ENCODE data around the gene CCDC9B.

Gene CCDC9B

GRCh38 chr15:40312370-40313158, 28.2 kb downstream of the CCDC9B start:
- H3K9me3 ChIP-seq (ENCODE audit: insufficient read depth, low read length), result no peaks in the 10 kb centered on the region
- no peak for DNase-seq (ENCODE audit: low read depth, low spot score)

GRCh38 chr15:40310993-40311392, 29.7 kb downstream of the CCDC9B start:
- Histone ChIP-seq H3K9ac (ENCODE audit: insufficient read length, low read depth) (no peak overlapping the region), H3K4me3 (ENCODE audit: insufficient read length, low read depth) (no peak overlapping the region), H3K4me1 (ENCODE audit: insufficient read depth, insufficient read length) (peaks cover 28% of the 10 kb centered on the region), H3K36me3 (ENCODE audit: insufficient read depth, insufficient read length, low read length) (no peaks in the 10 kb centered on the region), H3K9me3 (ENCODE audit: insufficient read depth, low read length) (no peaks in the 10 kb centered on the region), H3K27me3 (ENCODE audit: insufficient read depth, insufficient read length) (peaks cover 4% of the 10 kb centered on the region)
- TF ChIP-seq ZNF274 (IDR thresholded peaks at IDR 0.05; ENCODE audit: low read depth, low read length) (no peak), YY1 (IDR thresholded peaks at IDR 0.05; ENCODE audit: insufficient read depth, insufficient read length) (no peak), SUZ12 (IDR thresholded peaks at IDR 0.05; ENCODE audit: extremely low read depth, insufficient read depth, insufficient read length) (no peak)
- no peak for DNase-seq (ENCODE audit: low read depth, low spot score)

More at GRCh38 chr15:40312370-40313158, 28.2 kb downstream of the CCDC9B start:
- TF ChIP-seq ZNF274 (IDR thresholded peaks at IDR 0.05; ENCODE audit: low read depth, low read length) (no peak), SUZ12 (IDR thresholded peaks at IDR 0.05; ENCODE audit: extremely low read depth, insufficient read depth, insufficient read length) (no peak), YY1 (IDR thresholded peaks at IDR 0.05; ENCODE audit: insufficient read depth, insufficient read length) (no peak)
- H3K4me1 ChIP-seq (ENCODE audit: insufficient read depth, insufficient read length), result peaks cover 14% of the 10 kb centered on the region
- H3K27me3 ChIP-seq (ENCODE audit: insufficient read depth, insufficient read length), result peaks cover 4% of the 10 kb centered on the region
- no peak overlapping the region for H3K9ac ChIP-seq (ENCODE audit: insufficient read length, low read depth)
- H3K36me3 ChIP-seq (ENCODE audit: insufficient read depth, insufficient read length, low read length), result no peaks in the 10 kb centered on the region
- H3K4me3 ChIP-seq (ENCODE audit: insufficient read length, low read depth), result no peak overlapping the region

- no peak for TF ChIP-seq ZNF274 (IDR thresholded peaks at IDR 0.05; ENCODE audit: low read depth, low read length)
- no peak for TF ChIP-seq SUZ12 (IDR thresholded peaks at IDR 0.05; ENCODE audit: extremely low read depth, insufficient read depth, insufficient read length)
- TF ChIP-seq YY1 (IDR thresholded peaks at IDR 0.05; ENCODE audit: insufficient read depth, insufficient read length), result no peak
- Histone ChIP-seq H3K9me3 (ENCODE audit: insufficient read depth, low read length) (no peaks in the 10 kb centered on the region), H3K27me3 (ENCODE audit: insufficient read depth, insufficient read length) (peaks cover 4% of the 10 kb centered on the region), H3K4me1 (ENCODE audit: insufficient read depth, insufficient read length) (peaks cover 28% of the 10 kb centered on the region), H3K36me3 (ENCODE audit: insufficient read depth, insufficient read length, low read length) (no peaks in the 10 kb centered on the region), H3K4me3 (ENCODE audit: insufficient read length, low read depth) (no peak overlapping the region), H3K9ac (ENCODE audit: insufficient read length, low read depth) (no peak overlapping the region)
- no peak for DNase-seq (ENCODE audit: low read depth, low spot score)
These were observed 30.5 kb downstream of the CCDC9B start for GRCh38 chr15:40310001-40310959.

DNA sequence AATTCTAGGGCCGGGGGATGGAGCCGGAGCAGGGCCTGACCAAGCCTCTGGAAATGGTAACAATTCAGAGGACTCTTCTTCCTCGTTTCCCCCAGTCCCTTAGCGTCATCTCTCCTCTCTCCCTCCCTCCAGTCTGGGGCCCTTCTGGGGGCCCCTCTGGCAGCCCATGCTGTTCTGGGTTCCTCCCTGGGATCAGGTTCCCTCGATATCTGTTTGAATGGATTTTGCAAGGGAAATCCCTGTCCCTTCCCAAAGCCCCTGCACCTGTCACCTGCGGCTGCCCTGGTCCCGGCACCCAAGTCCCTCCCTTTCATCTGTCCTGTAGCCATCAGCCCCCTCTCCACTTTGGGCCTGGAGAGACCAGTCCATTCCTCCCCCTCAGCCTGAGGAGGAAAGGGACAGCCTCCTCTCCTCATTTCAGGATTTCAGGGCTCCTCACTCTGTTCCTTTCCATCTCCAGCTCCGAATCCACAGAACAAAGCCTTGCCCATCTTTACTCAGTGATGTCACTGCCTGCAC, 31.3 kb downstream of the CCDC9B start:
- Histone ChIP-seq H3K36me3 (ENCODE audit: insufficient read depth, insufficient read length, low read length) (no peaks in the 10 kb centered on the region), H3K9ac (ENCODE audit: insufficient read length, low read depth) (no peak overlapping the region), H3K4me1 (ENCODE audit: insufficient read depth, insufficient read length) (peaks cover 28% of the 10 kb centered on the region), H3K27me3 (ENCODE audit: insufficient read depth, insufficient read length) (peaks cover 4% of the 10 kb centered on the region), H3K9me3 (ENCODE audit: insufficient read depth, low read length) (no peaks in the 10 kb centered on the region), H3K4me3 (ENCODE audit: insufficient read length, low read depth) (no peak overlapping the region)
- no peak for TF ChIP-seq YY1 (IDR thresholded peaks at IDR 0.05; ENCODE audit: insufficient read depth, insufficient read length)
- no peak for TF ChIP-seq ZNF274 (IDR thresholded peaks at IDR 0.05; ENCODE audit: low read depth, low read length)
- TF ChIP-seq SUZ12 (IDR thresholded peaks at IDR 0.05; ENCODE audit: extremely low read depth, insufficient read depth, insufficient read length), result no peak
- DNase-seq (ENCODE audit: low read depth, low spot score), result no peak

DNA sequence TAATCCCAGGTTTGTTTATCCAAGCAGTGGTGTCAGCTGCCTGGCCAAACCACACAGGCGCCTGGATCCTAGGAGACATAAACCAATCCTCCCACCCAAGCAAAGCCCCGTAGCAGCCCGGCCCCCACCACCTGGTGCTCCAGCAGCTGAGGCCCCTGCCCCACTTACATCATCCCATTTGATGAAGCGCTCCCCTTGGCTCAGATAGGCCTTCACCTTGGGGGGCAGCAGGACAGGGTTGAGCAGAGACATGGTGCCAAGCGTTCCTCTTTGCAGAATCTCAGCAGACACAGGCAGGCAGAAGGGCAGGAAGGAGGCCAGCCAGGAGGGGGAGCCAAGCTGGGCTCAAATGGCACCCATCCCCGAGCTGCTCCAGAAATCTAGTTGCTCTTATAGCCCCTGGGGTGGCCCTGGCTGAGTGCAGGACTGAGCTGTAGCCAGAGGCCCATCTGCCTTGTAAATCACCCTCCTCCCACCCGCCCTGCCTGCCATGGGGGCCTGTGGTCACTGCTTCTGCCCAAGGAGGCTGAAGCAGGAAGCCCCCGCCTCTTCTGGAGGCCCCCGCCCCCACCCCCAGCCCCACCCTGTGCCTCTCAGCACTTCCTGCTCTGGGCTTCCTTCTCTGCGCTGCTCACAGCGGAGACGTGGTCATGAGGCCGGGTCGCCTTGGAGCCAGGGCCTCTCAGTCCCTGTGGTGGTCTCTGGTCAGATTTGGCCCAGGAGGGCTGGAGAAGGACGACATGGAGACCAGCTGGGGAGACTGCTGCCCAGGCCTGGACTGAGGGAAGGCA, 33.1 kb downstream of the CCDC9B start, which contains the start of gene PLCB2:
Gene PLCB2, minus strand, starts transcription at position 515 of the 791 bp plus-strand sequence. Its CDS starts 263 bp downstream, at position 252.
- no peaks in the 10 kb centered on the region for H3K9me3 ChIP-seq (ENCODE audit: insufficient read depth, low read length)
- no peak within 1 kb of the TSS for H3K4me3 ChIP-seq (ENCODE audit: insufficient read length, low read depth)
- peak within 1 kb of the TSS; percentile 64 for H3K9ac ChIP-seq (ENCODE audit: insufficient read length, low read depth)
- peaks cover 24% of the 10 kb centered on the region for H3K4me1 ChIP-seq (ENCODE audit: insufficient read depth, insufficient read length)
- TF ChIP-seq SUZ12 (IDR thresholded peaks at IDR 0.05; ENCODE audit: extremely low read depth, insufficient read depth, insufficient read length), result no peak
- no peak for TF ChIP-seq YY1 (IDR thresholded peaks at IDR 0.05; ENCODE audit: insufficient read depth, insufficient read length)
- no peak for DNase-seq (ENCODE audit: low read depth, low spot score)
- H3K27me3 ChIP-seq (ENCODE audit: insufficient read depth, insufficient read length), result peaks cover 4% of the 10 kb centered on the region
- H3K36me3 ChIP-seq (ENCODE audit: insufficient read depth, insufficient read length, low read length), result no peaks in the 10 kb centered on the region

GRCh38 chr15:40306908-40307307, 33.8 kb downstream of the CCDC9B start:
- Histone ChIP-seq H3K9me3 (ENCODE audit: insufficient read depth, low read length) (no peaks in the 10 kb centered on the region), H3K4me1 (ENCODE audit: insufficient read depth, insufficient read length) (peaks cover 31% of the 10 kb centered on the region), H3K9ac (ENCODE audit: insufficient read length, low read depth) (peak overlapping the region; percentile 64), H3K4me3 (ENCODE audit: insufficient read length, low read depth) (no peak overlapping the region), H3K27me3 (ENCODE audit: insufficient read depth, insufficient read length) (peaks cover 4% of the 10 kb centered on the region), H3K36me3 (ENCODE audit: insufficient read depth, insufficient read length, low read length) (no peaks in the 10 kb centered on the region)
- no peak for DNase-seq (ENCODE audit: low read depth, low spot score)
- TF ChIP-seq ZNF274 (IDR thresholded peaks at IDR 0.05; ENCODE audit: low read depth, low read length), result no peak
- TF ChIP-seq SUZ12 (IDR thresholded peaks at IDR 0.05; ENCODE audit: extremely low read depth, insufficient read depth, insufficient read length), result no peak
- no peak for TF ChIP-seq YY1 (IDR thresholded peaks at IDR 0.05; ENCODE audit: insufficient read depth, insufficient read length)
